ENCODE results near the gene UVSSA. TPM values are rescaled to one million over a fixed set of nuclear protein-coding genes. Genes with fewer than 3 reads are reported as not detected.

Gene UVSSA
- total RNA-seq, 1 experiment from 2014 or later = 40.4 TPM

- CTCF ChIA-PET = no interaction called here
- no peak overlapping the region for H3K4me3 Mint-ChIP-seq
- no peak for DNase-seq (ENCODE audit: low spot score)
- no peak overlapping the region for H3K27ac Mint-ChIP-seq
- TF ChIP-seq ZBTB43 (CRISPR knock-in tag; IDR thresholded peaks at IDR 0.05) = no peak
- TF ChIP-seq RELA (CRISPR knock-in tag; IDR thresholded peaks at IDR 0.05; ENCODE audit: borderline replicate concordance) = no peak
- TF ChIP-seq ZNF121 (CRISPR knock-in tag; IDR thresholded peaks at IDR 0.05) = no peak
- TF ChIP-seq, protein P1, sequence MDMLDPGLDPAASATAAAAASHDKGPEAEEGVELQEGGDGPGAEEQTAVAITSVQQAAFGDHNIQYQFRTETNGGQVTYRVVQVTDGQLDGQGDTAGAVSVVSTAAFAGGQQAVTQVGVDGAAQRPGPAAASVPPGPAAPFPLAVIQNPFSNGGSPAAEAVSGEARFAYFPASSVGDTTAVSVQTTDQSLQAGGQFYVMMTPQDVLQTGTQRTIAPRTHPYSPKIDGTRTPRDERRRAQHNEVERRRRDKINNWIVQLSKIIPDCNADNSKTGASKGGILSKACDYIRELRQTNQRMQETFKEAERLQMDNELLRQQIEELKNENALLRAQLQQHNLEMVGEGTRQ (CRISPR knock-in tag; IDR thresholded peaks at IDR 0.05) = no peak
- TF ChIP-seq KAT7 (CRISPR knock-in tag; IDR thresholded peaks at IDR 0.05; ENCODE audit: borderline replicate concordance) = no peak
- no peak for TF ChIP-seq ESRRA (CRISPR knock-in tag; IDR thresholded peaks at IDR 0.05; ENCODE audit: borderline replicate concordance)
- no peak for TF ChIP-seq ZSCAN18 (CRISPR knock-in tag; IDR thresholded peaks at IDR 0.05)
- no peak for TF ChIP-seq GABPB1 (CRISPR knock-in tag; IDR thresholded peaks at IDR 0.05)
- TF ChIP-seq SMAD4 (CRISPR knock-in tag; IDR thresholded peaks at IDR 0.05) = no peak
- no peak for TF ChIP-seq ZNF317 (CRISPR knock-in tag; IDR thresholded peaks at IDR 0.05; ENCODE audit: borderline replicate concordance, low read depth)
- TF ChIP-seq PREB (CRISPR knock-in tag; IDR thresholded peaks at IDR 0.05; ENCODE audit: borderline replicate concordance) = no peak
- no peak for TF ChIP-seq JUN (CRISPR knock-in tag; IDR thresholded peaks at IDR 0.05)
- no peak for TF ChIP-seq ZNF232 (CRISPR knock-in tag; IDR thresholded peaks at IDR 0.05)
- no peak for TF ChIP-seq NR1H2 (CRISPR knock-in tag; IDR thresholded peaks at IDR 0.05)
- TF ChIP-seq, protein P2, sequence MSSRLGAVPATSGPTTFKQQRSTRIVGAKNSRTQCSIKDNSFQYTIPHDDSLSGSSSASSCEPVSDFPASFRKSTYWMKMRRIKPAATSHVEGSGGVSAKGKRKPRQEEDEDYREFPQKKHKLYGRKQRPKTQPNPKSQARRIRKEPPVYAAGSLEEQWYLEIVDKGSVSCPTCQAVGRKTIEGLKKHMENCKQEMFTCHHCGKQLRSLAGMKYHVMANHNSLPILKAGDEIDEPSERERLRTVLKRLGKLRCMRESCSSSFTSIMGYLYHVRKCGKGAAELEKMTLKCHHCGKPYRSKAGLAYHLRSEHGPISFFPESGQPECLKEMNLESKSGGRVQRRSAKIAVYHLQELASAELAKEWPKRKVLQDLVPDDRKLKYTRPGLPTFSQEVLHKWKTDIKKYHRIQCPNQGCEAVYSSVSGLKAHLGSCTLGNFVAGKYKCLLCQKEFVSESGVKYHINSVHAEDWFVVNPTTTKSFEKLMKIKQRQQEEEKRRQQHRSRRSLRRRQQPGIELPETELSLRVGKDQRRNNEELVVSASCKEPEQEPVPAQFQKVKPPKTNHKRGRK (CRISPR knock-in tag; IDR thresholded peaks at IDR 0.05; ENCODE audit: borderline replicate concordance) = no peak
- TF ChIP-seq, protein P3, sequence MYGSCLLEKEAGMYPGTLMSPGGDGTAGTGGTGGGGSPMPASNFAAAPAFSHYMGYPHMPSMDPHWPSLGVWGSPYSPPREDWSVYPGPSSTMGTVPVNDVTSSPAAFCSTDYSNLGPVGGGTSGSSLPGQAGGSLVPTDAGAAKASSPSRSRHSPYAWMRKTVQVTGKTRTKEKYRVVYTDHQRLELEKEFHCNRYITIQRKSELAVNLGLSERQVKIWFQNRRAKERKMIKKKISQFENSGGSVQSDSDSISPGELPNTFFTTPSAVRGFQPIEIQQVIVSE (CRISPR knock-in tag; IDR thresholded peaks at IDR 0.05; ENCODE audit: borderline replicate concordance) = no peak
- TF ChIP-seq FOXJ3 (CRISPR knock-in tag; IDR thresholded peaks at IDR 0.05; ENCODE audit: borderline replicate concordance) = no peak
- TF ChIP-seq ZNF396 (CRISPR knock-in tag; IDR thresholded peaks at IDR 0.05; ENCODE audit: borderline replicate concordance) = no peak
- peaks cover 21% of the 10 kb centered on the region for H3K36me3 Mint-ChIP-seq
- POLR2A ChIA-PET = no interaction called here
- H3K27me3 Mint-ChIP-seq (ENCODE audit: low read depth) = no peaks in the 10 kb centered on the region
- no peaks in the 10 kb centered on the region for H3K4me1 Mint-ChIP-seq
- ATAC-seq = no peak
- no peaks in the 10 kb centered on the region for H3K9me3 Mint-ChIP-seq
Measured at GRCh38 chr4:1323280-1323634, 23.8 kb upstream of the UVSSA start.

DNA sequence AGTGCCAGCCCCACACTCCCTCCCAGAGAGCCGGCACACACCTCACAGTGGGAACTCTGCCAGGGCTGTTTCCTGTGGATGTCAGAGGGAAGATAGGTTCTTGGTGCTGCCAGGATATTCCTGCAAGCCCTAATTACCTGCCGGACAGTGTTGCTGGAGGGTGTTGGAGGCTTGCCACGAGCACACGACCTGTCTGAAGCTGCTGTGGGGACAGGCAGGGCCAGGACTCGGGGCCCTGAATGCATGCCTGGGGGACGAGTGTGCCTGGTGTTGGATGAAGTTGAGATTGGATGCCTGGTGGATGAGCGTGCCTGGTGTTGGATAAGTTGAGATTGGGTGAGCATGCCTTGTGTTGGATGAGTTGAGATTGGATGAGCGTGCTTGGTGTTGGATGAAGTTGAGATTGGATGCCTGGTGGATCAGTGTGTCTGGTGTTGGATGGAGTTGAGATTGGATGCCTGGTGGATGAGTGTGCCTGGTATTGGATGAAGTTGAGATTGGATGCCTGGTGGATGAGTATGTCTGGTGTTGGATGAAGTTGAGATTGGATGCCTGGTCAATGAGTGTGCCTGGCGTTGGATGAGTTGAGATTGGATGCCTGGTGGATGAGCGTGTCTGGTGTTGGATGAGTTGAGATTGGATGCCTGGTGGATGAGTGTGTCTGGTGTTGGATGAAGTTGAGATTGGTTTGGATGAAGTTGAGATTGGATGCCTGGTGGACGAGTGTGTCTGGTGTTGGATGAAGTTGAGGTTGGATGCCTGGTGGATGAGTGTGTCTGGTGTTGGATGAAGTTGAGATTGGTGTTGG, 23.2 kb upstream of the UVSSA start:
- H3K36me3 Mint-ChIP-seq = peaks cover 16% of the 10 kb centered on the region
- H3K4me3 Mint-ChIP-seq = no peak overlapping the region
- ATAC-seq (no peak), DNase-seq (ENCODE audit: low spot score) (no peak)
- H3K27ac Mint-ChIP-seq = no peak overlapping the region
- H3K27me3 Mint-ChIP-seq (ENCODE audit: low read depth) = no peaks in the 10 kb centered on the region
- no peaks in the 10 kb centered on the region for H3K4me1 Mint-ChIP-seq
- H3K9me3 Mint-ChIP-seq = no peaks in the 10 kb centered on the region
- CTCF ChIA-PET = no interaction called here
- POLR2A ChIA-PET = no interaction called here
- no peak for TF ChIP-seq ZBTB43 (CRISPR knock-in tag; IDR thresholded peaks at IDR 0.05)
- TF ChIP-seq SMAD4 (CRISPR knock-in tag; IDR thresholded peaks at IDR 0.05) = no peak
- TF ChIP-seq ARID4B (CRISPR knock-in tag; IDR thresholded peaks at IDR 0.05; ENCODE audit: borderline replicate concordance) = no peak
